ENCODE results near the gene CCDC152.

DNA sequence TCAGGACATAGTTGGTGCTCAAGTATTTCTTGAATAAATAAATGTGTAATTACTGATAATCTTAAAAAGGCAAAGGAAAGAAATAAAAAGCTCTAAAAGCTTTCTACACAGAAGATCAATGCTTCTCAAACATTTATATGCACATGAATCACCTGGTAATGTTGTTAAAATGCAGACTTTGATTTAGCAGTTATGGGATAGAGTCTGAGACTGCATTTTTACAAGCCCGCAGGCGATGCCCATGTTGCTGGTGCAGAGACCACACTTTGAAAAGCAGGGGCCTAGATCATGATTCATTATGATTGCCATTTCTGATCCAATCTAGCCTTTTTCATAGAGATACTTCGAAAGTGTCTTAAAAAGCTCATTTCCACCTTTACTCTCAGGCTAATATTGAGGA is 3.5 kb upstream of the CCDC152 start:
- no peak for TF ChIP-seq EZH2 (IDR thresholded peaks at IDR 0.05; ENCODE audit: borderline replicate concordance, low read length)
- TF ChIP-seq, protein P1, sequence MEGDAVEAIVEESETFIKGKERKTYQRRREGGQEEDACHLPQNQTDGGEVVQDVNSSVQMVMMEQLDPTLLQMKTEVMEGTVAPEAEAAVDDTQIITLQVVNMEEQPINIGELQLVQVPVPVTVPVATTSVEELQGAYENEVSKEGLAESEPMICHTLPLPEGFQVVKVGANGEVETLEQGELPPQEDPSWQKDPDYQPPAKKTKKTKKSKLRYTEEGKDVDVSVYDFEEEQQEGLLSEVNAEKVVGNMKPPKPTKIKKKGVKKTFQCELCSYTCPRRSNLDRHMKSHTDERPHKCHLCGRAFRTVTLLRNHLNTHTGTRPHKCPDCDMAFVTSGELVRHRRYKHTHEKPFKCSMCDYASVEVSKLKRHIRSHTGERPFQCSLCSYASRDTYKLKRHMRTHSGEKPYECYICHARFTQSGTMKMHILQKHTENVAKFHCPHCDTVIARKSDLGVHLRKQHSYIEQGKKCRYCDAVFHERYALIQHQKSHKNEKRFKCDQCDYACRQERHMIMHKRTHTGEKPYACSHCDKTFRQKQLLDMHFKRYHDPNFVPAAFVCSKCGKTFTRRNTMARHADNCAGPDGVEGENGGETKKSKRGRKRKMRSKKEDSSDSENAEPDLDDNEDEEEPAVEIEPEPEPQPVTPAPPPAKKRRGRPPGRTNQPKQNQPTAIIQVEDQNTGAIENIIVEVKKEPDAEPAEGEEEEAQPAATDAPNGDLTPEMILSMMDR (IDR thresholded peaks at IDR 0.05; ENCODE audit: low read length): no peak
